Right lobe of liver (tissue), 6 donors: ENCODE data around the gene LGI4. TPM values are rescaled to one million over a fixed set of nuclear protein-coding genes. Genes with fewer than 3 reads are reported as not detected.

ENCODE experiments used
- ATAC-seq, 4 donors: fragments of 200-7000 bp; cut with Tn5 transposase; one replicate each; pipeline ENCODE4 v1.9.1; 2020; ENCODE audit warnings: mild to moderate bottlenecking in 4 of 4, moderate library complexity in 4 of 4
- DNase-seq, 3 donors: peaks; one replicate each; pipeline ENCODE4 v3.0.0-alpha.2; 2020
- H3K27ac ChIP-seq, 3 donors: fragments of 200-600 bp; one replicate each; pipeline ENCODE4 v1.8.0; 2022
- H3K27me3 ChIP-seq, 2 donors: fragments of 200-600 bp; one replicate each; pipeline ENCODE4 v1.8.0; 2022
- H3K36me3 ChIP-seq, 4 donors: fragments of 200-600 bp; sonication (generic) in 1 of 4; one replicate each; pipeline versions ENCODE4 v1.5.1 to v1.8.0; 2017 to 2022; ENCODE audit warnings: control low read depth in 1 of 4
- H3K4me1 ChIP-seq, 4 donors: fragments of 200-600 bp; sonication (generic) in 1 of 4; one replicate each; pipeline versions ENCODE4 v1.5.1 to v1.8.0; 2017 to 2022; ENCODE audit warnings: control low read depth in 1 of 4
- H3K4me3 ChIP-seq, 3 donors: fragments of 200-600 bp; one replicate each; pipeline ENCODE4 v1.8.0; 2022
- H3K9me3 ChIP-seq, 4 donors: fragments of 200-600 bp; sonication (generic) in 1 of 4; one replicate each; pipeline versions ENCODE4 v1.5.1 to v1.8.0; 2017 to 2022; ENCODE audit warnings: control low read depth in 1 of 4
- CTCF ChIP-seq, 4 donors: fragments of 200-600 bp in 3 of 4; fragments of 450-650 bp in 1 of 4; IDR thresholded peaks; one replicate each; pipeline versions ENCODE4 v1.5.1 to v1.8.0; 2016 to 2022; ENCODE audit warnings: antibody characterized with exemption in 4 of 4, mild to moderate bottlenecking in 2 of 4
- POLR2A ChIP-seq: fragments of 450-650 bp; IDR thresholded peaks from one replicate; pipeline ENCODE4 v1.6.1; 2017; ENCODE audit warnings: antibody characterized with exemption, mild to moderate bottlenecking
- WGBS: methylation state at CpG from one replicate; pipeline ENCODE4 v1.1.6; 2018; ENCODE audit warnings: low coverage, low lambda C conversion rate; ENCODE audit not compliant: insufficient coverage; ENCODE audit errors: missing lambda C conversion rate; 5-methylcytosine and 5-hydroxymethylcytosine counted together
- intact Hi-C, 2 donors: fragments of 100-400 bp; cut with DNase I; formaldehyde crosslinking; loops; one replicate each; pipeline versions ENCODE4 v1.11.2 to v1.14.1; 2022
- total RNA-seq, 6 experiments: library from RNA; depleted of rRNA in 2 of 6; stranded (reverse); fragments of >200 nt in 2 of 6; fragmentation: NEBNext Ultra II Directional in 3 of 6; extraction: Animal tissue kit (Norgen Biotek cat#: 25700) in 3 of 6; gene quantifications; one replicate each; pipeline versions ENCODE4 v1.1.0 to v1.2.4, GENCODE V29; 2016 to 2023
- donor health status: DM: no; HTN: yes; CAD: no.
- donor health status: DM: no; HTN: no; CAD: no.
- donor health status: DM: no; HTN: no; CAD: no.
- donor health status: DM: no; HTN: yes; CAD: no.
- donor health status: DM: no; HTN: yes; CAD: no.

Gene LGI4
- total RNA-seq, 6 experiments from 2014 or later, result 0.99 to 2.0 (median 1.5) TPM

DNA sequence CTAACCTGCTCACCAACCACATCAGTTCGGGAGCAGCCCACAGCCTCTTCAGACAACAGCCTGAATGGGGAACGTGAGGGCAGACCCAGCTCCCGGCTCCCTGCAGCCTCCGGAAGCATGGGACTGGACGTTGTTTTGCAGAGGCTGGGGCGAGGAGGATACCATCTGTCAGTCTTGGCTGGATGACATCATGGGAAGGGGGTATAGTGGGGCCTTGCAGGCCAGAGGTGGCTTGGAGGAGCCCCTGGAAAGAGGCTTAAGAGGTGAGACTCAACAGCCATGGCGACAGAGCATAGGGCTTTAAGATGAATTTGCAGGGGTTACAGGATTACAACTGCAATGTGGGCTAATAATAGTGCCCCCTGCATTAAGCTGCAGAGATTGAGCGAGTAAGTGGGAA, 17.7 kb downstream of the LGI4 start:
- intact Hi-C loops, result no loop called here
- no peak overlapping the region for H3K4me3 ChIP-seq
- H3K4me1 ChIP-seq, result peaks cover 0 to 7% (median 0%) of the 10 kb centered on the region in 4 donors
- no peaks in the 10 kb centered on the region for H3K36me3 ChIP-seq
- no peaks in the 10 kb centered on the region for H3K27me3 ChIP-seq
- H3K27ac ChIP-seq, result no peak overlapping the region
- no peaks in the 10 kb centered on the region for H3K9me3 ChIP-seq
- ATAC-seq, result no peak
- DNase-seq, result no peak
- TF ChIP-seq CTCF (IDR thresholded peaks at IDR 0.05), result no peak
- no peak for TF ChIP-seq POLR2A
- WGBS, result 32% methylated on average over 2 of the region's 8 CpGs

DNA sequence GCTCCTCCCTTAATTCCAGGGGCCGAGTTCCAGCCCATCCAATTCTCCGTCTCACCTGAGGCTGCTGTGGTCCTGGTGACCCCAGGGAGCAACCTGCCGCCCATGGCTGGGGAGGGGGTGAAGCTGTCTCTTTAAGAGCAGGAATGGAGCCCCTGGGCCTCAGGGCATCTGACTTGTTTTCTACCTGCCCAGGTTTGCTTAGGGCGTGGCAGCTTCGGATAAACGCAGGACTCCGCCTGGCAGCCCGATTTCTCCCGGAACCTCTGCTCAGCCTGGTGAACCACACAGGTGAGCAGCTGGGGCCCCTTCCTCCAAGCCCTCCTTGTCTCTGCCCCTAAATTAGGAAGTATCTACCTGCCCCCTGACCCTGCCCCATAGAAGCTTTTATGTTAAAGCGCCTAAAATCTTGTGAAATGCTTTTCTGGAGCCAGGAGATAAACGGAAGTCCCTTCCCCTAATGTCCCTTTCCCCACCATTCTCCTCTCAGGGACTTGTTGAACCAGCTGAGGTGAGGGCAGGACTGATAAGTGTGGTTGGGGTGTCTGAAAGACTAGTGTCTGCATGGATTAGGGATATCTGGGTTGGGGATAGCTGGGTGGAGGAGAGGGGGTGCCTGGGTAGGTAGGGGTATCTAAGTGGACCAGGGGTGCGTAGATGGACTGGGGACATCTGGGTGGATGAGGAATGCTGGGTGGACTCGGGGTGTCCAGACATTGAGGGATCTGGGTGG, 18.6 kb downstream of the LGI4 start:
- intact Hi-C loops, result no loop called here
- peaks cover 0 to 7% (median 0%) of the 10 kb centered on the region in 4 donors for H3K4me1 ChIP-seq
- TF ChIP-seq CTCF (IDR thresholded peaks at IDR 0.05) (no peak), POLR2A (no peak)
- no peaks in the 10 kb centered on the region for H3K27me3 ChIP-seq
- ATAC-seq (no peak), DNase-seq (no peak)
- WGBS, result 79% methylated on average over 5 of the region's 13 CpGs
- H3K4me3 ChIP-seq, result no peak overlapping the region
- H3K27ac ChIP-seq, result no peak overlapping the region
- H3K9me3 ChIP-seq, result no peaks in the 10 kb centered on the region
- no peaks in the 10 kb centered on the region for H3K36me3 ChIP-seq

- ATAC-seq, result peak in 1 of 4 donors; percentile 3
- no peaks in the 10 kb centered on the region for H3K27me3 ChIP-seq
- H3K4me1 ChIP-seq, result peaks cover 0 to 7% (median 0%) of the 10 kb centered on the region in 4 donors
- intact Hi-C loops, result no loop called here
- TF ChIP-seq POLR2A (no peak), CTCF (IDR thresholded peaks at IDR 0.05) (no peak)
- no peak for DNase-seq
- no peak within 1 kb of the TSS for H3K4me3 ChIP-seq
- 62% methylated on average over 7 of the region's 14 CpGs for WGBS
- H3K9me3 ChIP-seq, result no peaks in the 10 kb centered on the region
- no peaks in the 10 kb centered on the region for H3K36me3 ChIP-seq
- H3K27ac ChIP-seq, result no peak within 1 kb of the TSS
Measured at GRCh38 chr19:35115177-35115951, 19.5 kb downstream of the LGI4 start, which contains the start of gene FXYD3. FXYD3 (plus strand) TSS chr19:35115823; CDS start chr19:35119377, 3,554 bp downstream.

DNA sequence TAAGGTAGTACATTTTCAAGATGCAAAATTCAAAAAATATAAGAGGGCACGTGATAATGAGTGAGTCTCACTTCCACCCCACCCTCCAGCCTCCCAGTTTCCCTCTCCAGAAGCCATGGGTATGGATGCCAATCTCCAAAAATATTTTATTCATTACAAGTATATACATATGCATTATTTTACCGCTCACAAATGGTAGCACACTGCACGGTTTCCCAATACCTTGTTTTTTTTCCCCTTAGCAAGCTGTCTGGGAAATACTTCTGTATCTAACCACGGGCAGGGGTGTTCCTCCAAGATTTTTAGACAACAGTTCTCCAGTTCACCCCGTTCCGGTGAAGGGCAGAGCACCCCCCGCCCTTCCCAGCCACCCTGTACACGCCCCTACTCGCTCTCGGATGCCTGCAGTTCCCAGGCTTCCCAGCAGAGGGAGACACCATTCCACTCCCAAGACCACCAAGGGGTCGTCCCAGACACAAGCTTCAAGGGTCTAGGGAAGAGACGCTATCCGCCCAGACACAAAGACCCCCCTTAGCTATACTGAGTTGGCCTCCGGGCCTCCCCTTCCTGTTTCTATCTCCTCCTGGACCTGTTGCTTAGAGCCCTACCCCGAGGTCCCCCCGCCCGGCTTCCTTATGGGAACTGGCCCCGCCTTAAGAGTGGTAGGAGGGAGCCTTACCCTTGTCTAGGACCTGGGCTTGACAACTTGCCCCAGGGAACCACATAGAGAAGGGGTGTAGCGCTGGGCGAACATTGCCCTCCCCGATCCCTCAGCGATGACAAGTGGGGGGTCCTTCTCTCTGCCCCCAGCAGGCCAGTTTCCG, 20.3 kb downstream of the LGI4 start:
- ATAC-seq, result peak; percentile 67 to 82 (median 74)
- 11% methylated on average over 14 of the region's 23 CpGs for WGBS
- peaks cover 0 to 7% (median 0%) of the 10 kb centered on the region in 4 donors for H3K4me1 ChIP-seq
- no peak overlapping the region for H3K27ac ChIP-seq
- no peaks in the 10 kb centered on the region for H3K27me3 ChIP-seq
- no peak overlapping the region for H3K4me3 ChIP-seq
- H3K9me3 ChIP-seq, result no peaks in the 10 kb centered on the region
- DNase-seq, result no peak
- no peaks in the 10 kb centered on the region for H3K36me3 ChIP-seq
- TF ChIP-seq POLR2A (no peak), CTCF (IDR thresholded peaks at IDR 0.05) (peak; percentile 82 to 96 (median 94))
- intact Hi-C loops, result no loop called here
